Retinal pigment epithelial cell (primary cell): ENCODE measurements around the gene CFAP46.

ENCODE experiments used
- DNase-seq: peaks from one replicate; pipeline ENCODE4 v3.0.0-alpha.2; 2010; ENCODE audit warnings: low read depth
- H3K4me3 ChIP-seq: 2 replicates; pipeline ENCODE4 v1.5.1; 2011; ENCODE audit warnings: mild to moderate bottlenecking, low read length, control low read depth, moderate library complexity
- TF ChIP-seq, protein P1 (sequence below): conservative IDR thresholded peaks from 2 replicates; pipeline ENCODE4 v1.5.1; 2011; ENCODE audit warnings: low read depth, low read length, control low read depth, inconsistent platforms

Gene CFAP46

DNA sequence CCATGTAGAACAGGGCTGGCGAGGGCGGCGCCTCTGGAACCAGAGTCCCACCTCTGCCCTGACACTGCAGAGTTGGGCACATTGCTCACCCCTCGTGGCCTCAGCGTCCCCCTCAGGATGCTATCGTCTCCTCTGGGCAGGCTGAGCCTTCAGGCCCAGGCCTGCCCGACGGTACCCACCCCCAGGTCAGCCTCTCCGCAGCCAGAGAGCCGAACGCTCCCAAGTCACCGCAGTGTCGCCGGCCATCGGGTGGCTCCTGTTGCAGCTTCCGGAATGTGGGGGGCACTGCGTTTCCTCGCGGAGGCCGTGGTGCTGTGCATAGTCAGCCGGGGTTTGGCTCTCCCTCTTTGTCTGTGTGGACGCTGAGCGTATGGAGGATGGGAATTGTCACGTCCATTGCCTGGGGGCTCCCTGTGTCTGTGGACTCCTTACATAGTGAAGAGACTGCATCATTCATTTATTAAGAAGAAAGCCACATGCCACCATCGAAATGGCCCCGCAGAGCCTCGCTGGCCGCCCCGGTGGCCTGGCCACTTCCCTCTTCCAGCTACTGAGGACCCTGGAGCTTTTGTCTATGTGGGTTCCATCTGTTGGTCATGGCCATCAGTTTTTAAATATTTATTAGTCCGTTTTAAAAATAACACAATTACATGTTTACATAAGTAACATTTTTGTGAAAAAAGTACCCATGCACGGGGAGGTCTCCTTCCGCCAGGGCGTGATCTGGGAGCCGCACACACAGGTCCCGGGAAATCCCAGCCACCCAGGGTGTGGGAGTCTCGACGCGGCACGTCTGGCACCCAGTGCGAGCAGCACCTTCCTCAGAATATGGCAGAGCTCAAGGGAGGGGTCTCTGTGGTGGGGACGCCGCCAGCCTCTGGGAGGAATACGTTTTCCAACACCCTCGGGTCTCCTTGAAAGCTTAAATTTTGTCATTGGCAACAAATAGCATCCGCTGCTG is 172.0 kb downstream of the CFAP46 start:
- DNase-seq, result no peak
- H3K4me3 ChIP-seq, result no peak overlapping the region
- TF ChIP-seq, protein P1, sequence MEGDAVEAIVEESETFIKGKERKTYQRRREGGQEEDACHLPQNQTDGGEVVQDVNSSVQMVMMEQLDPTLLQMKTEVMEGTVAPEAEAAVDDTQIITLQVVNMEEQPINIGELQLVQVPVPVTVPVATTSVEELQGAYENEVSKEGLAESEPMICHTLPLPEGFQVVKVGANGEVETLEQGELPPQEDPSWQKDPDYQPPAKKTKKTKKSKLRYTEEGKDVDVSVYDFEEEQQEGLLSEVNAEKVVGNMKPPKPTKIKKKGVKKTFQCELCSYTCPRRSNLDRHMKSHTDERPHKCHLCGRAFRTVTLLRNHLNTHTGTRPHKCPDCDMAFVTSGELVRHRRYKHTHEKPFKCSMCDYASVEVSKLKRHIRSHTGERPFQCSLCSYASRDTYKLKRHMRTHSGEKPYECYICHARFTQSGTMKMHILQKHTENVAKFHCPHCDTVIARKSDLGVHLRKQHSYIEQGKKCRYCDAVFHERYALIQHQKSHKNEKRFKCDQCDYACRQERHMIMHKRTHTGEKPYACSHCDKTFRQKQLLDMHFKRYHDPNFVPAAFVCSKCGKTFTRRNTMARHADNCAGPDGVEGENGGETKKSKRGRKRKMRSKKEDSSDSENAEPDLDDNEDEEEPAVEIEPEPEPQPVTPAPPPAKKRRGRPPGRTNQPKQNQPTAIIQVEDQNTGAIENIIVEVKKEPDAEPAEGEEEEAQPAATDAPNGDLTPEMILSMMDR, result no peak

DNA sequence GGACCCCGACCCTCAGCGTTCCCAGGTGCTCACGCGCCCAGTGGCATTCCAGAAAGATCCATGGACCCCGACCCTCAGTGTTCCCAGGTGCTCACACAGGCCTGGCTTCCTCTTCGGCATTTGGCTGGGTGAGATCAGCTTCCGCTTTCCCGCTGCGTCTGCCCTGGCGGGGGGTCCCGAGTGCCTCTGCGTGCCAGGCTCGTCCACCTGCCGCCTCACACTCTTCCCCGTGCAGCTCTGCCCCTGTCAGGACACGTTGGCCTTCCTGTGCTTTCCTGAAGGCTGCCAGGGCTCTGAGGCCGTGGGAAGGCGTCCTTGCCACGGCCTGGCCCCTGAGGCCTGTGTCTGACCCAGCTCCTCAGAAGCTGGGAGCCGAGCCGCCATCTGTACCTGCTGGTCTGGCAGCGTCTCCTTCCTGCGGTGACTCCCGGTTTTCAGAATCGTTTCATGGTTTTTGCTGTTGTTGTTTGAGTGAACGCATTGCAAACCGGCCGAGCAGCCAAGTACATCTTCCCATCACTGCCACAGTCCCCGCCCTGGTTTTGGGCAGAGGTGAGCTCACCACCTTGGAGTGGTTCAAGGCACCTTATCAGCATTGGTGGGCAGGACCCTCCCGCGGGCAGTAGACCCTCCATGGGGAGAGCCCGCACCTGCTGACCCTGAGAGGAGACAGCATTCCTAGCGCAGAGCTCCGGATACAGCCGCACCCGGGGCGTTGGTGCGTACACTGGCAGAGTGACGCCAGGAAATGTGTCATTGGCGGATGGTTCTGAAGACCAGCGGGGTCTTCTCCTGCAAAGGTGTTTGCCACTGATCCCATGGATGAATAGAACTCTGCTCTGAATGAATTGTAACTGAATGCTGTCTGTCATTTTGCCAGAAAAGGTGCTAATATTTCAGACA is 173.8 kb downstream of the CFAP46 start:
- H3K4me3 ChIP-seq, result no peak overlapping the region
- TF ChIP-seq, protein P1, result no peak
- no peak for DNase-seq

DNA sequence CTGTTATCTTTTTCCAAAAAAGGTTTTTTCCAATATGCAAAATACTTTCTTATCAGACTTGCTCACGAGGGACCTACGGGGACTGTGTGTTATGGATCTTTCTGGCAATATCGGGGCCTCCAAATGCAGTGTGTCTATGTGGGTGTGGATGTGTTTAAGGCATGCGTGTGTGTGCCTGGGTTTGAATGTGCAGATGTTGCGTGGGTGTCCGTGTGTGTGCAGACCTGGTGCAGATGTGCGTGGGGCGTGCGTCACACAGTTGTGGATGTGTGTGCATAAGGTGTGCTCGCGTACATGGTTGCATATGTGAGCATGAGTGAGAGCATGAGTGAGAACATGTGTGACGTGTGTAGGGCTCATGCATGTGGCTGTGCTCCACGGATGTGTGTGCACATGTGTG is 176.1 kb downstream of the CFAP46 start:
- no peak for DNase-seq
- TF ChIP-seq, protein P1, result no peak
- H3K4me3 ChIP-seq, result no peak overlapping the region

DNA sequence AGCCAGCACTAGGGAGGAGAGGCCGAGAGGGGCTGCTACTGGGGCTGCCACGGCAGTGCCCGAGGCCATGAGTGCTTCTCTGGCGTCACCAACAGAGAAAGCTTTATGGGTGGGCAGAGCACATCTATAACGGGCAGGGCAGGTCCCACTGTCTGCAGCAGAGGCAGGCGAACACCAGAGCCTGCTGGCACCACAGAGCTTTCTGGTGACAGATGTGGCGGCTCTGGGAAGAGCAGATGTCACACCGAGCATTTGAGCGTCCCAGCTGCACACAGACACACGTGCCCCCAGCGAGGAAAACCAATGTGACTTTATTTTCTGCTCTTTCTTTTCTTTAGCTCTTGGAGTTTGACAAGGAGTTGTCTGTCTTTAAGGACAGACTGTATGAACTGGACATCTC is 176.9 kb downstream of the CFAP46 start:
- DNase-seq, result no peak
- no peak overlapping the region for H3K4me3 ChIP-seq
- TF ChIP-seq, protein P1, result no peak

DNA sequence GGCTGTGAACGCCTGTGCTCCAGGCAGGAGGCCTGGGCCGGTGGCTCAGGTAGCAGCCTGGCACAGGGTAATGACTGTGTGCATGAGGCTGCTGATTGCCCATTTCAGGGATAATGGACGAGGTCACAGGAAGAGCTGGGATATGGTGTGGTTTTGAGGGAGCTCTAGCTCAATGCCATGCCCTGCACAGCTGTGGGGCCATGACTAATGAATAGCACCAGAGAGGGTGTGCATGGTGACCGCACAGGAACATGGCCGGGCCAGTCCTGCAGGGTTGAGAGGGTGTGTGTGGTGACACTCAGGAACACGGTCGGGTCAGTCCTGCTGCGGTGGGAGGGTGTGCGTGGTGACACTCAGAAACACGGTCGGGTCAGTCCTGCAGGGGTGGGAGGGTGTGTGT is 178.3 kb downstream of the CFAP46 start:
- TF ChIP-seq, protein P1, result no peak
- no peak for DNase-seq
- no peak overlapping the region for H3K4me3 ChIP-seq

DNA sequence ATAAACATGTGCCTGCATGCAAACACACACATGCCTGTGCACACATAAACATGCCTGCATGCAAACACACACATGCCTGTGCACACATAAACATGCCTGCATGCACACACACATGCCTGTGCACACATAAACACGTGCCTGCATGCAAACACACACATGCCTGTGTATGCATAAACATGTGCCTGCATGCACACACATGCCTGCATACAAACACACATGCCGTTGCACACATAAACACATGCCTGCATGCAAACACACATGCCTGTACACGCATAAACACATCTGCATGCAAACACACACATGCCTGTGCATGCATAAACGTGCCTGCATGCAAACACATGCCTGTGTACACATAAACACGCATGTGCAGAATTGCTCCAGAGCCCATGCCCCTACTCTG is 178.8 kb downstream of the CFAP46 start:
- TF ChIP-seq, protein P1, result no peak
- DNase-seq, result no peak
- H3K4me3 ChIP-seq, result no peak overlapping the region
